Measurements from ENCODE around the gene NIBAN1. TPM values are rescaled to one million over a fixed set of nuclear protein-coding genes. Genes with fewer than 3 reads are reported as not detected.

The NIBAN1 gene
- total RNA-seq, 1 experiment from 2014 or later: 20.8 TPM

DNA sequence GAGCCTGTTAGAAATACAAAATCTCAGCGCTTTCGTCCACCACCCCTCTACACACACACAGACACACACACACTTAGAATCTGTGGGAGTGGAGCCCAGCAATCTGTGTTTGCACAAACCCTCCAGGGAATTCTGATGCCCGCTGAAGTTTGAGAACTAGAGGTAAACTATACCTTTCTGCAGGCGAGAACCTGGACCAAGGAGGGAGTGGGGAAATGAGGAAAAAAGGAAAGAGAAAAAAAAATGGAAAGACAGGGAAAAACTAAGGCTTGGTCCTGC lies 468 bp upstream of the NIBAN1 start:
- H3K36me3 ChIP-seq (ENCODE audit: control insufficient read depth, insufficient read depth, low read length): no peaks in the 10 kb centered on the region
- Mint-ChIP-seq H3K27me3 (ENCODE audit: insufficient read depth, unreplicated experiment) (peaks cover 2% of the 10 kb centered on the region), H3K36me3 (ENCODE audit: insufficient read depth, unreplicated experiment) (peaks cover 5% of the 10 kb centered on the region), H3K4me1 (ENCODE audit: low read depth, unreplicated experiment) (peaks cover 12% of the 10 kb centered on the region), H3K27ac (ENCODE audit: unreplicated experiment) (no peak overlapping the region), H3K9me3 (ENCODE audit: unreplicated experiment) (no peaks in the 10 kb centered on the region), H3K4me3 (ENCODE audit: unreplicated experiment) (peak overlapping the region; percentile 82)
- ChIA-PET POLR2A (interaction anchor here (0.6 kb wide), 1 partner anchor 64 kb away, joined by 3 read pairs; no protein-coding TSS in a partner anchor), CTCF (interaction anchor here (1.1 kb wide), 1 partner anchor 169 kb away, joined by 8 read pairs; no protein-coding TSS in a partner anchor)
- TF ChIP-seq, protein P1, sequence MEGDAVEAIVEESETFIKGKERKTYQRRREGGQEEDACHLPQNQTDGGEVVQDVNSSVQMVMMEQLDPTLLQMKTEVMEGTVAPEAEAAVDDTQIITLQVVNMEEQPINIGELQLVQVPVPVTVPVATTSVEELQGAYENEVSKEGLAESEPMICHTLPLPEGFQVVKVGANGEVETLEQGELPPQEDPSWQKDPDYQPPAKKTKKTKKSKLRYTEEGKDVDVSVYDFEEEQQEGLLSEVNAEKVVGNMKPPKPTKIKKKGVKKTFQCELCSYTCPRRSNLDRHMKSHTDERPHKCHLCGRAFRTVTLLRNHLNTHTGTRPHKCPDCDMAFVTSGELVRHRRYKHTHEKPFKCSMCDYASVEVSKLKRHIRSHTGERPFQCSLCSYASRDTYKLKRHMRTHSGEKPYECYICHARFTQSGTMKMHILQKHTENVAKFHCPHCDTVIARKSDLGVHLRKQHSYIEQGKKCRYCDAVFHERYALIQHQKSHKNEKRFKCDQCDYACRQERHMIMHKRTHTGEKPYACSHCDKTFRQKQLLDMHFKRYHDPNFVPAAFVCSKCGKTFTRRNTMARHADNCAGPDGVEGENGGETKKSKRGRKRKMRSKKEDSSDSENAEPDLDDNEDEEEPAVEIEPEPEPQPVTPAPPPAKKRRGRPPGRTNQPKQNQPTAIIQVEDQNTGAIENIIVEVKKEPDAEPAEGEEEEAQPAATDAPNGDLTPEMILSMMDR (IDR thresholded peaks at IDR 0.05; ENCODE audit: insufficient read depth in 1 of 2, low read depth in 1 of 2, low read length in 1 of 2, severe bottlenecking in 1 of 2, unreplicated experiment in 1 of 2): no peak
- no peaks in the 10 kb centered on the region; the same call in 1 of the 2 replicates for H3K27me3 ChIP-seq (replicated peaks; ENCODE audit: control insufficient read depth, insufficient read depth, low read length)
- no peak overlapping the region for H3K4me3 ChIP-seq (ENCODE audit: low read depth, low read length)
- H3K9me3 ChIP-seq: no peaks in the 10 kb centered on the region
- intact Hi-C loops (cut with micrococcal nuclease; ENCODE audit: unreplicated experiment): loop anchor here (1.0 to 2.0 kb wide), 2 partner anchors 44 to 69 kb away; no protein-coding TSS in a partner anchor
- DNase-seq: no peak
- BruUV-seq (replicated peaks): no TSS peak
- H3K4me1 ChIP-seq: 0 out of 2 replicates have a peak, but pooled peaks cover 6% of the 10 kb centered on the region

DNA sequence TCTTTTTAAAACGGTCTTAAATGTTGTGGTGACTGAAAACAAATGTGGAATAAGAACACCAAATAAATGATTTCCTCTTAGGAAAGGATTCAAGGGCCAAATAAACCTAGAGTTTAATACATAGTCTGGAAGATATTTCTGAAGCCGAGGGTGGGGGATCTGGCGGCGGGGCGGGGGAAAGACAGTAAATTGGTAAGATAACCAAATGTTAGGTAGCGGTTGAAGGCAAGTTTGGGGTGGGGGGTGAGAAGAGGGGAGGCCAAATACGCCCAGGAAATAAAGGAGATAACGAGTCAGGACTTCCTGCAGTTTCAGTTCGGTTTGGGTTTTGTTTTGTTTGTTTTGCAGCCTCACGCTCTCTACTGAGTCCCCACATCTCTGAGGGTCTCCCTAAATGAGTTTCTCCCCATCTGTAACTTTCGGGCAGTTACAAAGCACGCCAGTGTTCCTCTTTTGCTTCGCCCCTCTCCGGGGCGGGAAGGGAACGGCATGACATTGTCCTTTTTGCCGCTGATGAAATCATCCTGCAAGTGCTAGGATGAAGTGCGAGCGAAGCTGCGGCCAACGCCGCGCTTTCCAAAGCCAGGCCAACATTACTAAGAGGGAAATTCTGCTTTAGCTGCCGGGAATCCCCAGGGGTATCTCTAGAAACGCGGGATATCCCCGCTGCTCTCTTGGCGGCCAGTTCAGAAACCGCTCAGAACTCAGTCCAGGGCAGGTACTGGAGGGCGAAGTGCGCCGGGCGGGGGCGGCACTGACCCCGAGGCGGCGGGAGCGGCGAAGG lies 844 bp downstream of the NIBAN1 start:
- intact Hi-C loops (cut with micrococcal nuclease; ENCODE audit: unreplicated experiment): loop anchor here (2.0 kb wide), 1 partner anchor 43 kb away; no protein-coding TSS in a partner anchor
- no peaks in the 10 kb centered on the region for H3K36me3 ChIP-seq (ENCODE audit: control insufficient read depth, insufficient read depth, low read length)
- no peaks in the 10 kb centered on the region for H3K9me3 Mint-ChIP-seq (ENCODE audit: unreplicated experiment)
- H3K9me3 ChIP-seq: no peaks in the 10 kb centered on the region
- peaks cover 12% of the 10 kb centered on the region for H3K4me1 Mint-ChIP-seq (ENCODE audit: low read depth, unreplicated experiment)
- no TSS peak for BruUV-seq (replicated peaks)
- H3K4me3 Mint-ChIP-seq (ENCODE audit: unreplicated experiment): peak overlapping the region; percentile 82
- ChIA-PET CTCF (interaction anchor here (0.5 to 1.1 kb wide), 2 partner anchors 9 to 168 kb away, joined by 3 to 8 read pairs; no protein-coding TSS in a partner anchor), POLR2A (interaction anchor here (0.9 kb wide), 1 partner anchor 68 kb away, joined by 7 read pairs; no protein-coding TSS in a partner anchor)
- peak overlapping the region; percentile 94 for H3K27ac Mint-ChIP-seq (ENCODE audit: unreplicated experiment)
- H3K4me3 ChIP-seq (ENCODE audit: low read depth, low read length): peak overlapping the region; percentile 33
- no peaks in the 10 kb centered on the region; the same call in 1 of the 2 replicates for H3K27me3 ChIP-seq (replicated peaks; ENCODE audit: control insufficient read depth, insufficient read depth, low read length)
- H3K27me3 Mint-ChIP-seq (ENCODE audit: insufficient read depth, unreplicated experiment): peaks cover 2% of the 10 kb centered on the region
- 0 out of 2 replicates have a peak, but pooled peaks cover 6% of the 10 kb centered on the region for H3K4me1 ChIP-seq
- peak; percentile 35 to 62 for DNase-seq
- H3K36me3 Mint-ChIP-seq (ENCODE audit: insufficient read depth, unreplicated experiment): peaks cover 5% of the 10 kb centered on the region
- TF ChIP-seq, protein P1 (IDR thresholded peaks at IDR 0.05; ENCODE audit: insufficient read depth in 1 of 2, low read depth in 1 of 2, low read length in 1 of 2, severe bottlenecking in 1 of 2, unreplicated experiment in 1 of 2): no peak

DNA sequence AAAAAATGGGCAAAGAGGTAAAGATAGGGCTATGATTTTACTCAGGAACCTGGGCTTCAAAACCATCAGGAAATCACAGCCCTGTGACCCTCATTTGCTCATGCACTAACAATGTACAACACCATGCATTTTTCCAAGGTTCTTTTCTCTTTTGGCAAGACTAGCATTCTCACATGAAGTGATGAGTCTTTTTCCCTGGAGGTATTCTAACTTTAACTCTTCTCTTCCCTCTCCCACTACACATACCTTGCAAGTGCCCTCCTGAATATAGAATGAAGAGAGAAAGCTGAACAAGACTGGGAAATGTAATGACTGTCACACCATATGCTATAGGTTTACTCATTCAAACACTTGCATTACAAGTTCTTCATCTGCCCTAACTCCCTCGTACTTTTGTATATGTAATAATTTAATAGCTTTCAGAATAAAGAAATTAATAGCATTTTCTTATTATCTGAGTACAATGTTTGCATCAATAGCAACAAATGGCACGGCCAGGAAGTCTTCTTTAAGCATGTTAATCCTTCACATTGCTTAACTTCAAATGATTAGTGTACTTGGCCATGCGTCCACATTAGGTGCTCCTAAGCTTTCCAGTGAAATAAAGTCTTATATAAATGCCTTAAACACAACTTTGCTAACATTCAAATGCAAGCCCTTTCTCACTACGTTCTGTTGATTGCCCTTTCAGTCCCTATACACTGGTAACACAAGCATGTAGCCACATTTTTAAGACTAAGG lies 1.8 kb downstream of the NIBAN1 start:
- CTCF ChIA-PET: no interaction called here
- H3K27ac Mint-ChIP-seq (ENCODE audit: unreplicated experiment): peak overlapping the region; percentile 94
- peak overlapping the region; percentile 82 for H3K4me3 Mint-ChIP-seq (ENCODE audit: unreplicated experiment)
- peaks cover 2% of the 10 kb centered on the region for H3K27me3 Mint-ChIP-seq (ENCODE audit: insufficient read depth, unreplicated experiment)
- TF ChIP-seq, protein P1 (IDR thresholded peaks at IDR 0.05; ENCODE audit: insufficient read depth in 1 of 2, low read depth in 1 of 2, low read length in 1 of 2, severe bottlenecking in 1 of 2, unreplicated experiment in 1 of 2): no peak
- DNase-seq: no peak
- no peaks in the 10 kb centered on the region; the same call in 1 of the 2 replicates for H3K27me3 ChIP-seq (replicated peaks; ENCODE audit: control insufficient read depth, insufficient read depth, low read length)
- H3K4me1 Mint-ChIP-seq (ENCODE audit: low read depth, unreplicated experiment): peaks cover 12% of the 10 kb centered on the region
- intact Hi-C loops (cut with micrococcal nuclease; ENCODE audit: unreplicated experiment): no loop called here
- no peaks in the 10 kb centered on the region for H3K9me3 ChIP-seq
- H3K4me1 ChIP-seq: 0 out of 2 replicates have a peak, but pooled peaks cover 6% of the 10 kb centered on the region
- no peaks in the 10 kb centered on the region for H3K36me3 ChIP-seq (ENCODE audit: control insufficient read depth, insufficient read depth, low read length)
- no peak overlapping the region for H3K4me3 ChIP-seq (ENCODE audit: low read depth, low read length)
- no peaks in the 10 kb centered on the region for H3K9me3 Mint-ChIP-seq (ENCODE audit: unreplicated experiment)
- H3K36me3 Mint-ChIP-seq (ENCODE audit: insufficient read depth, unreplicated experiment): peaks cover 5% of the 10 kb centered on the region
- POLR2A ChIA-PET: no interaction called here
- BruUV-seq (replicated peaks): TSS peak; percentile 51

Measured in Caco-2 (cell line).